ENCODE data around the gene CDON.

The CDON gene, protein sequence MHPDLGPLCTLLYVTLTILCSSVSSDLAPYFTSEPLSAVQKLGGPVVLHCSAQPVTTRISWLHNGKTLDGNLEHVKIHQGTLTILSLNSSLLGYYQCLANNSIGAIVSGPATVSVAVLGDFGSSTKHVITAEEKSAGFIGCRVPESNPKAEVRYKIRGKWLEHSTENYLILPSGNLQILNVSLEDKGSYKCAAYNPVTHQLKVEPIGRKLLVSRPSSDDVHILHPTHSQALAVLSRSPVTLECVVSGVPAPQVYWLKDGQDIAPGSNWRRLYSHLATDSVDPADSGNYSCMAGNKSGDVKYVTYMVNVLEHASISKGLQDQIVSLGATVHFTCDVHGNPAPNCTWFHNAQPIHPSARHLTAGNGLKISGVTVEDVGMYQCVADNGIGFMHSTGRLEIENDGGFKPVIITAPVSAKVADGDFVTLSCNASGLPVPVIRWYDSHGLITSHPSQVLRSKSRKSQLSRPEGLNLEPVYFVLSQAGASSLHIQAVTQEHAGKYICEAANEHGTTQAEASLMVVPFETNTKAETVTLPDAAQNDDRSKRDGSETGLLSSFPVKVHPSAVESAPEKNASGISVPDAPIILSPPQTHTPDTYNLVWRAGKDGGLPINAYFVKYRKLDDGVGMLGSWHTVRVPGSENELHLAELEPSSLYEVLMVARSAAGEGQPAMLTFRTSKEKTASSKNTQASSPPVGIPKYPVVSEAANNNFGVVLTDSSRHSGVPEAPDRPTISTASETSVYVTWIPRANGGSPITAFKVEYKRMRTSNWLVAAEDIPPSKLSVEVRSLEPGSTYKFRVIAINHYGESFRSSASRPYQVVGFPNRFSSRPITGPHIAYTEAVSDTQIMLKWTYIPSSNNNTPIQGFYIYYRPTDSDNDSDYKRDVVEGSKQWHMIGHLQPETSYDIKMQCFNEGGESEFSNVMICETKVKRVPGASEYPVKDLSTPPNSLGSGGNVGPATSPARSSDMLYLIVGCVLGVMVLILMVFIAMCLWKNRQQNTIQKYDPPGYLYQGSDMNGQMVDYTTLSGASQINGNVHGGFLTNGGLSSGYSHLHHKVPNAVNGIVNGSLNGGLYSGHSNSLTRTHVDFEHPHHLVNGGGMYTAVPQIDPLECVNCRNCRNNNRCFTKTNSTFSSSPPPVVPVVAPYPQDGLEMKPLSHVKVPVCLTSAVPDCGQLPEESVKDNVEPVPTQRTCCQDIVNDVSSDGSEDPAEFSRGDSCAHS (N-terminal part only)

DNA sequence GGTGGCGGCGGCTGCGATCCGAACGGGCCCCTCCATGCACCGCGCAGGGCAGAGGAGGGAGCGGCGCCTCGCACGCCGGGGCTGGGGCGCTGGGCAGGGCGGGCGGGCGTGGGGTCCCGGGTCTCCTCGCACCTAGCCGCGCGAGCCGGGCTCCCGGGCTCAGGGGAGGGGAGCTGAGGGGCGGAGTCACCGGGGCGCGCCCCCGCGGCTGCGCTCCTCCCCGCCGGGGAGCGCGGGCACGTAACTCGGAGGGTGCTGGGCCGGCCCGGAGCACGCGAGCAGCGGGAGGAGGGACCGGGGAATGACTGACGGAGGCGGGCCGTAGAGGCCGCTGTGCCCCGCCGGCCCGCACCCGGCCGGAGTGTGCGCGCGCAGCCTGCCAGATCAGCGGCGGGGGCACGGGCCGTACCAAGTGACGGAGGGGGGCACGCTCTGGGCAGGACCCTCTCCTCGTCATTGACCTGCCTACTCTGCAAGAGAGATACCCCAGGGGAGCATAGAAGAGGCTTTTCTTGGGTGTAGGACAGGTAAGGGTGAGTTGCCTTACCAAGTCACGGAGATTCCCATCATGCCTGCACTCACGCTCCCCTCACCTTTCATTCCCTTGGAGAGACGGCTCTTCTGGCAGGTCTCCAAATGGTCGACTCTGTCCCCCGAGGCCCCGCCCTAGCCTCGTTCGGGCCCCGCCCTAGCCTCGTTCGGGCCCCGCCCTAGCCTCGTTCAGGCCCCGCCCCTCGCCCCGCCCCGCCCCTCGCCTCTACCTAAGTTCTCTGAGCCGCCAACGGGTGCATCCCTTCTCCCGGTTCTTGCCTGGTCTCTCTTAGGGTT, at the start of gene CDON:
Gene CDON, minus strand, starts transcription at position 188 of the 828 bp plus-strand sequence. CDS start 39,390 bp downstream, outside the sequence.
- DNase-seq: peak; percentile 93

DNA sequence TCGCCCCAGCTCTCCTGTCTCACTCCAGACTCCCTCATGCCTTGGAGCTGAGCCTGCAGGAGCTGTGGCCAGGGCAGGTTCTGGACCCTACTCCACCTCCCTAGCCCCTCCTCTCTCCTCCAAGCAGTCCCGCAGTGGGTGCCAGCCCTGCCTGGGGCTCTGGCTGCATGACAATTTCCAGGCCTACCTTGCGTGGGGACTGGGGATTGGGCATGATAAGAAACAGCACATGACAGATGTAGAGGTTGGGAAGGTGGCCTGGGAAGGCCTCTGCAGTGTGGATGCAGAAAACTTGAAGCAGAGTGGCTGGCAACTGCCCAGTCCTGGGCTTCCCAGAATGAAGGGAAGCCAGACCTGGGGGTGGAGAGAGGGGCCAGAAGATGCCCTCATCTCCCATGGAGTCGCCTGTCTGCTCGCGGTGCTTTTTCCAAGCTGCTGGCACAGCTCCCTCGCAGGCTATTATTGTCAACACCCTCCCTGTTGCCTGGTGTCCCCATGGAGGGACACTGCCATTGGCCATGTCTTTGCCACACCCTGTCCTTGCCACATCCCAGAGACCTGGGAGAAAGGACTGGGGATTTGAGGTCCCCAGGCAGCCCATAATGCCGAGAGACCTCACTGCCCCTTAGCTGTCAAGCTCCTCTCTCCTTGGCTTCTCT, 48.9 kb upstream of the CDON start:
- no peak for DNase-seq

DNA sequence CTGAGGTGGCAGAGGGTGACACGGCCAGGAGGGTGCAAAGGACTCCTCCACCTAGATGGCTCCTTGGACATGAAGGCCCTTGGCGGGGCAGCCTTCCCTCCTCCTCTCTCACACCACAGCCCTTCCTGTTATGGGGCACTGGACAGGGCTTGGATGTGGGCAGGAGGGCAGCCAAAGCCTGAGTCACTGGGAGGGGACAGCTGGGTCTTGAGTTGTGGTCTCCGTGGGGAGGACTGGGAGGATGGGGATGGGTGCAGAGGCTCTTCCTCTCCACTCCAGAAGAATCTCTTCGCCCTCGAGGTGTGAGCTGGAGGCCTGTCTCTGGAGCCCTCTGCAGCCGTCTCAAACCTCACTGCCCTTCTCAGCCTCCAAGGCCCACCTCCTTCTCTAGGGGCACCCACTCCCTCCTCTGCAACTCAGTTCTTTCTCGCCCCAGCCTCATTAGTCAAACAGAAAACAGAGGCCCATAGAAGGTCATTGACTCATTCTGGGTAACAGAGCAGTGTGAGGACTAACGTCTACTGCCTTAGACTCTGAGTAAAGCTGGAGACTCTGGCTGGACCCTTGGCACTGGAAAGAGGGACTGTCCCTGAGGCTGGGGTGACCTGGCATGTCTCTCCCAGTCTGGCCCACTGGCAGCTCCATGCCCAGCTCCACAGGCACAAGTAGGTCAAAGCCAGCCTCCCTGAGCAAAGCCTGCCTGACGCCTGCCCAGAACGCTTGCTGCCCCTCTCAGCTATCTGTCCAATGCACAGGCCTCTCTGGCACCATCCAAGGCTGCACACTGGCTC, 47.5 kb upstream of the CDON start:
- peak; percentile 64 for DNase-seq

DNA sequence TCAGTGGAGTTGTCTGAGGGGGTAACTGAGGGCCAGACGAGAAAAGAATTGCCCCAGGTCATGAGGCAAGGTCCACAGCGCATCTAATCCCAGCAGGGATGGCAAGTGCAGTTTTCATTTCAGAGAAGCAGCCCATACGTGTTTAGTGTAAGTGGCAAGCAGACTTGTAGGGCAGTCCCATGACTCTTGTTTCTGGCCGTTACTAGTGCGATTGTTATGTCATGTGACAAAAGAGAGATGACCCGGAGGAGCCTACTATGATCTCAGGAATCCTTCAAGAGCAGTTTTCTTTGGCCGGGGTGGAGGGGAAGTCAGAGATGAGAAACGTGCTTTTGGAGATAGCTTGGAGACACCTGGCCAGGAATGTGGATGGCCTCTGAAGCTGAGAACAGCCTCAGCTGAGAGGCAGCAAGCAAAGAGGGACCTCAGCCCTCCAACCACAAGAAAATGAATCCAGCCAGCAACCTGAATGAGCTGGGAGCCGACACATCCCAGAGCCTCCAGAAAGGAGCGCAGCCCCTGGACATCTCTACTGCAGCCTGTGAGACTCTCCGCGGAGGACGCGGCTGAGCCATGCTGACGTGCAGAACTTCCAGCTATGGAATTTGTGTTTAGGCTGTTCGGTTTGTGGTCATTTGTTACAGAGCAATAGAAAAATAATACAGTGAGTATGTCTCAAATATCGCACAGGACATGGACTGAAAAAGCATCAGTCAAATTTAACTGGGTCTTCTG, 44.1 kb upstream of the CDON start:
- no peak for DNase-seq

DNA sequence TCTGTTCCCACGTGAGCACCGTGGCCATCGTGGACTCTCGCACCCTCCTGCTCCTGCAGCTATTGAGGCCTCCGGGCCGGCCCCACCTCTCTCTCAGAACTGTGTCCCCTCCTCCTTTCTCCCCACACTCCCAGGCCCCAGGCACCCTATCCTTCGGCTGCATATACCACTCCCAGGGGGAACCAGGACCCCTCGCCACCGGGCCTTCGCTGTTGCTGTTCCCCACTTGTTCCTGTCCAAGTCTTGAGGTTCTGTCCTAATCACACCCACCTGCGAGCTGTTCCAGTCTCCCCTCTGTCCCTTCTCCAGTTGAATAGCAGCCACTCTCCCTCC, 43.0 kb upstream of the CDON start:
- no peak for DNase-seq

DNA sequence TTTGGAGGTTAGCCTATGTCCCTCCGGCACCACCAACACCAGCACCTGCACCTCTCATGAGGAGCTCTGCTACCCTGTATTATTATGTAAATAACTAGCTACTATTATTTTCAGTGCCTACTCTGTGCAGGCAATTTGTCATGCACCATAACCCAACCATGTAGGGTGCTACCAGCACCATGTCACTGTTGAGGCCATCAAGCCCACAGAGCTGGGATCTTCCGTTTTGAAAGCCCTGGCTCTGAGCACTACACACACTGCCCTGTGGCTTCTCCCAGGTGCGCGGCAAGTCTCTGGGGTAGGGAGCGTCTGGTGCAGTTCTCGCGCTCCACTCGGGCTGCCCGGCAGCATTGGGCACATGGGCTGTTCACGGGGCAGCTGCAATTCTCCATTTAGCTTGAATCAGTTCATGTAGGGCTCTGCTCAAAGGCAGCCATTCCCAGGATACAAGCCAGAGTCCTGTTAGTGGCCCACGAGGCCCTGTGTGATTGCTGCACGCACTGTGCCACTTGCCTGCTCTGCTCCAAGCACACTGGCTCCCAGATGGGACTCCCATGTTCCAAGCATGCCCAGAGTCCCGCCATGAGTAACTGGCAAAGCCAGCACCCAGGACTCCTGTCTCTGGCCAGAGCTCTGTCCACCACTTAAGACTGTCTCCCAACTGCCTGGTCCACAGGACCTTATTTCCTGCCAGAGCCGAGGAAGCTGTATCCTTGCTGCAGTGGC, 42.5 kb upstream of the CDON start:
- no peak for DNase-seq

DNA sequence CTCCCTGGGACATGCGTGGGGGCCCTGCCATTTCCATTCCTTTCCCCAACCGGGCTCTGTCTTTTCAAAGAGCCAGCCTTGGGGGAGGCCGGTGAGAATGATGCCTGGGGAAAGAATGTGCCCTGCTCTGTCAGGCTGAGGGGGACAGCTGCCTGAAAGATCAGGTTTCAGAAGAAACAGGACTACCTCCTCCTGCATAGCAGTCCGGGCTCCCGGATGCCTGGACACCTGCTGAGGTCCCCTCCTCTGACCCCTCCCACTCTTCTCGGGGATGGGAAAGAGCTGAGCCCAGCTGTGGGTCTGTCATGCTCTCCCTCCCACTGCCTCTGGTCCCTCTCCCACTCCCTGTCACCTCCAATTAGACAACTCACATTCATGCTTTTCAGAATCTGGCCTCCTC, 41.8 kb upstream of the CDON start:
- DNase-seq: no peak

DNA sequence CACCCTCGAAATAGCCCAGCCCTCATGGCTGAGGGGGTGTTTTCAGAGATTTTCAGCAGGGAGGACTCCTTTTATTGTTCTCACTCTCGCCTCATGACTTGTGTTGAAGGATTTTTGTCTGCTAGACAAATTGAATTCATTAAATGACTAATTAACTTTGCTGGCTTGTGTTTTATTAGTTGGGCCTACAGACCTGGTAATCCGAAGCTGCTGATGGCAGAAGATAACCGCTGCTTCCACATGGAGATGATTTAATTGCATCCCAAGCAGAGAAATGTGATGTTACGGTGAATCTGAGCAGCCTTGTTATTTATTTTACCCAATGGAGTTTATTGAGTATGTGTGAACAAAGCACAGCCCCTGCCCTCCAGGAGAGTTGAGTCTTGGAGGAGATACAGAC, 40.5 kb upstream of the CDON start:
- DNase-seq: no peak

DNA sequence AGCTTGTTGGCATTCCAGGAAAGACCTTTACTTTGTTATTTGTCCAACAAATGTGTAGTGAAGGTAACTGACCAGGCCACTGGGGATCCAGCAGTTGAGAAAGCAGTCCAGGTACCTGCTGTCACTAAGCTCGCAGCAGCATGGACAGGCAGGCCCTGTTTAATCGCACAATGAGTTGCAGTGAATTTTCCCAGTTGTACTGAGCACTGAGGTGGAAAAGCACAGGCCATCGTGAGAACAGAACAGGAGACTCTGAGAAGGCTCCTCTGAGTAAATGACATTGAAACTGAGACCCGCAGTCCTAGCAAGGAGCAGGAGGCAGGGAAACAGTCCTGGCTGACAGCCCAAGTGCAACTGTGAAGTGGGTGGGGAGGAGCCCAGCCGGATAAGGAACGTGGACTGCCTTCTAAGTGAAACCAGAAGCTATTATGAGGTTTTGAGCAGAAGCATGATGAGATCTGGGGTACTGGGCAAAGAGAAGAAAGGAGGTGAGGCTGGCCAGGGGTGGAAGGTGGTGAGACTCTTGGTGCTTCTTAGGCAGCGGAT, 39.8 kb upstream of the CDON start:
- DNase-seq: no peak

DNA sequence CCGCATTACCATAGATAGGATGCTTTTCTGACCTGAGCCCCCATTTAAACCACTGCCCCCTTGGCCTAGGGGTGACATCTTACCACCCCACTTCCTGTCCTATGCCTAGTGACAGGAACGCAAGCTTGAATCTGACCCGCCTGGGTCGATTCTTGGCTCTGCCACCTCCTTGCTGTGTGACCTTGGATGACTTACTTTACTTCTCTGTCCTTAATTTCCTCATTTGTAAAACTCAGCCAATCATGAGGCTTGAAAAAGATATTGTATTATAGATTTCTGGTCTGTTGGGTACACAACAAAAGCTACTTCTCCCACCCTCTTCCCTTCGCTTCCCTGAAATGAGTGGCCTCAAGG, 39.2 kb upstream of the CDON start:
- no peak for DNase-seq

DNA sequence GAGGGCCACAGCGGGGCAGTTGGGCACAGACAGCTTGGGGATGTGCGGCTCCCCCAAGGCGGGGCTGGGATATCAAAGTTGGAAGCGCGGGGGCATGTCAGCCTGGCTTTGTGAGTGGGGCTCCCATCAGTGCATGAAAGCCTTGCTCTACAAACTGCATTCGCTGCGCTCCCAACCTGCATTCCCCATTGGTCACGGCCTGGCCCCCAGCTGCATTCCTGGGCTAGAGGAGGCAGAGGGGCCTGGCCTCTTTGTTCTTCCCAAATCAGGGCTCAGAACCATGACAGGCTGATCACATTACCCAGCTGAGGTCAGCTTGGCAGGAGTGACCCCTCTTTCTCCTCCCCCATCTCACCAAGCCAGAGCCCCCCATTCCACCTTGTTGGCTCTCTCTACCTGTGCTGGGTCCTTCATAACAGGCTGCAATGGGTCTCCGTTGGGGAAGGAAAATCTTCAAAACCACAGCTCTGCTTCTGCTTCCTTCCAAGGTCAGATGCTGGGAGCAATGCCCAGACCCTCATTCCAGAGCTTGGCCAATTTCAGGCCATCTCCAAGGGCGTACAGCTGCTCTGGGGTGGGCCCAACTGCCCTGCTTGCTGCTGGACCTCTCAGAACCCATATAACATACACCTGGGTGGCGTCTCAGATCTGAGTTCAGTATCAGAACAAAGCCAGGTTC, 38.7 kb upstream of the CDON start:
- no peak for DNase-seq

DNA sequence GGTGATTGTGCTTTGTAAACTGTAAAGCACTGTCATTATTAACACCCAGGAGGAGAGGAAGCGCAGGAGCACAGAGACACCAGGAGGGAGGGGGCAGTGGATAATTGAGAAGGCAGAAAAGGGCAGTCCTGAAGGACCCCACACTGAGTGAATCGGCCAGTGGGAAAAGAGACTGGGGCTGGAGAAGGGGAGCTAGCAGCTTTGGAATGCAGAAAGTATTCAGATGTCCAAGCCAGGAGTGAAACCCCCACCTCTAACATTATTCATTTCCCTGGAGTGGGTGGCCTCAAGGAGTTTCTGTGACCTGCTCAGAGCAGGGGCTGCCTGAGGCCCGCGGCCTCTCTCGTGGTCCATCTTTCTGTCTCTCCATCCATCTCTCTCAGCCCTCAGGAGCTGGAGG, 38.0 kb upstream of the CDON start:
- DNase-seq: no peak

DNA sequence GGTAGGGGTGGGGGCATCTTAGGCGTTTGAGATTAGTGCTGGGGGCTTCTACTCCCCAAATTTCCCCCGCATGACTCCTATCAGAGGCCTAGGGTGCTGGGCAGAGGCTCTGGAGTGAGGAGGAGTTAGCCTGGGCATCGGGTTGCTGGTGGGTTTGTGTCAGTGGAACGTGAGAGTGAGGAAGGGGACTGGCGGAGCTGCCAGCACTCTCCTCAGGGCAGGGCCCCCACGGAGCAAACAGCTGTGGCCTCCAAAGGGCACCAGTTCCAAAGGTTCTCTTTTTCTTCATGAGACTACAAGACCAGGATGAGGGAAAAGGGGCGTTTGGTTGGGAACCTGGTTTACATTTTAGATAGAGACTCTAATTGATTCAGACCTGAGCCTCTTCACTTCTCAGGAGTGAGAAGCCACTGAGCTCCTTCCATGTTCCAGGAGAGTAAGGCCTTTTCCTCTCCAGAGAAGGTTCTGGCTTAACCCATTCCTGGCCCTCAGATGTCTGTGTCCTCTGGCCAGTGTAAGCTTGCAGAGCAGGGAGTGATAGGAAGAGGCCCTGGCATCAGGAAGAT, 35.6 kb upstream of the CDON start:
- no peak for DNase-seq

DNA sequence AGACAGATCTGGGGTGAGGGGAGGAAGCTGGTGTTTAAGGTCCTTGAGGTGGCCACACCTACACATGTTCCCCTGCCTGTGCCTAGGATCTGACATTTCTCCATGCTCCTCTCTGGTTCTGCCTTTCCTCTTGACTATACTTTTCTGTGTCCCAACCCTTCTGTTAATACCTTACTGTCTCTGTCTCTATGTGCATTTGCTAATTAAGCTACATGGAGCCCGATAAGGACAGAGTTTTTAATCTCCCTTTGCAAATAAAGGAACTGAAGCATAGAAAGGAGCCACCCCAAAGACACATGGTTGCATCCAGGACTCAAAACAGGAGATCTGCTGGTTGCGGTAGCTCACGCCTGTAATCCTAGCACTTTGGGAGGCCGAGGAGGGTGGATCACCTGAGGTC, 33.1 kb upstream of the CDON start:
- no peak for DNase-seq

DNA sequence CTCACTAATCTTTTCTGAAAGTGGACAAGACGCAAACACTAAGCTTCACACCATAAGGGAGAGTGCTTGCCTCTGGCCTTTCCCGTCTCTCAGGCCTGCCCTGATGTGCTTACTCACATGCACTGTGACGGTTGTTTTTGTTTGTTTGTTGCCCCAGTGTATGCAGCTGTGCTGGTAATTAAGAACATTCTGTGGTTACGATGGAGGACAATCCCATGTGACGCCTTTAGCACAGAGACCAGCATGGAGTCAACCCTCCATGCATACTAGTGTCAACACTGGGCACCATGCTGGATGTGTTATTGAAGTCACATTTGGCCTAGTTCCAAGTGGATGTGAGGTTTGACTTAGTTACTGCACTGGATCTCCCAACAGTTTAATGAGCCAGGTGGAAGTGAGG, 27.8 kb upstream of the CDON start:
- DNase-seq: no peak

DNA sequence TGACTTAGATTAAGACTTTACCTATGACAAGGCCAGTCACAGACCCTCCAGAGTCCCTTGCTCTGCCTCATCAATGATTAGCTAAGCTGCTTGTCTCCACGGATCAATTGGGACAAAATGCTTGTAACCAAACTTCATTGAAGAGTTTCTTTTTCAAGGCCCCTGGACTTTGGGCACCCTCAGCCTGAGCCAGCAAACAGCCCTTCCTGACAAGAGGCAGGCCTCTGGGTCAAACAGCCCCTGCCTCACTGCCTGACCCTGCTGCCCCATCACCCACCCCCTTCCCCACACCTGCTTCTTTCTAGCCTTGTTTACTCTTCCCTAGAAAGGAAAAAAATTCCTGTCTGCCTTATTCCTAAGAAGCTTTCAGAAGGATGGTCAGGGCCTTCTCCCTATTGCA, 26.3 kb upstream of the CDON start:
- no peak for DNase-seq

DNA sequence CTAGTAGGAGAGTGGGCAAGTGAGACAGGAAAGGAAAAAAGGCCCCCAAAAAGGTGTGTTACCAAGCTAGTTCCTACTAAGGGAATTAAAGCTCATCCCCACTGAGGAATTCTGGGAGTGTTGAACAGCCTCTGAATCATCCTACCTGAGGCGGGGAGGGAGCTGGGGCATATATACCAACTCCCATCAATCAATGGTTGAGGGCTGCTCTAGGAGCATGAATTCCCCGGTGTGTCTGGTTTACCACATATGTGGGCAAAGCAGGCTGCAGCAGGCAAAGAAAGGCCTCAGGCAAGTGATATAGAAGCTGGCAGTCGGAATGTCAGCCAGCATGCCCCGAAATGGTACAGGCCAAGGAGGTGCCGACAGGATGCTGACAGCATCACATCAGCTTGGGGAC, 23.6 kb upstream of the CDON start:
- DNase-seq: no peak

DNA sequence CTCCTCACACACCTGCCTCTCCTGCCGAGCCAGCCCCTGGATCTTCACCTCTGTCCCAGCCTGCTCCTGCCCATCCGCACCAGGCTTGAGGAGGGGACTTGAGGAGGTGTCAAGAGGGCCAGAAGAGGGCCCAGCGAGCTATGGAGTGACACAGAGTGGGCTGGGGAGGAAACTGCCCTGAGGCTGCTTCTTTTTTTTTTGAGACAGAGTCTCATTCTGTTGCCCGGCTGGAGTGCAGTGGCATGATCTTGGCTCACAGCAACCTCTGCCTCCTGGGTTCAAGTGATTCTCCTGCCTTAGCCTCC, 21.9 kb upstream of the CDON start:
- DNase-seq: no peak

All from activated CD4-positive, alpha-beta T cell treated with anti-CD3 and anti-CD28 coated beads, Interleukin-2, Interleukin-6, amounts not matched to agents 100 ng/mL and 50 ng/mL, durations not matched to agents 16 hours and 8 hours (primary cell).